K562 (cell line): ENCODE measurements around the gene ACBD6. TPM values are rescaled to one million over a fixed set of nuclear protein-coding genes. Genes with fewer than 3 reads are reported as not detected.

Experiments used
- ATAC-seq: fragments of 200-7000 bp; cut with Tn5 transposase; 3 replicates; pipeline ENCODE4 v1.9.1; 2020; ENCODE audit warnings: moderate library complexity
- BruUV-seq: library from RNA; stranded (reverse); fragments of 400-500 nt; replicated peaks from 2 replicates; lab custom pipeline; 2021; lab: Mats Ljungman, UMichigan
- CTCF ChIA-PET: fragments of 300-600 bp; formaldehyde crosslinking; extraction: SDS; loops from one replicate; lab custom pipeline; 2021; ENCODE audit warnings: low intra/inter-chr PET ratio; lab: Yijun Ruan, JAX
- POLR2A ChIA-PET: fragments of 300-600, 350-650 bp; sonication (Branson Sonifier 250); formaldehyde crosslinking; extraction: SDS; loops from one replicate; lab custom pipeline; 2021; ENCODE audit warnings: antibody characterized with exemption, inconsistent platforms; lab: Yijun Ruan, JAX
- DNase-seq, 4 experiments: peaks; one replicate each; pipeline versions ENCODE4 v3.0.0 to v3.0.0-alpha.2; 2011 to 2018; ENCODE audit warnings: low spot score in 3 of 4, mixed read lengths in 3 of 4; ENCODE audit errors: extremely low read depth in 1 of 4
- FAIRE-seq: peaks from 2 replicates; lab custom pipeline; 2011; peaks lifted over from hg19 to GRCh38; lab: Jason Lieb, UNC
- H2AFZ ChIP-seq: 2 replicates; pipeline ENCODE4 v1.6.0; 2011; ENCODE audit warnings: low read depth, low read length, control low read depth, inconsistent platforms
- H3K27ac ChIP-seq: fragments of 200-600 bp; 3 replicates; pipeline ENCODE4 v1.8.0; 2011; ENCODE audit warnings: low read depth, mild to moderate bottlenecking, control low read depth, inconsistent platforms, low read length, moderate library complexity, mixed read lengths; ENCODE audit errors: extremely low read depth
- H3K27me3 ChIP-seq, 2 experiments: fragments of 300-600 bp in 1 of 2; 2 replicates in 1 of 2; 3 replicates in 1 of 2; pipeline versions ENCODE4 v1.6.0 to v1.8.0; 2011; ENCODE audit warnings: inconsistent platforms in 2 of 2, low read length in 2 of 2, mild to moderate bottlenecking in 1 of 2, mixed read lengths in 1 of 2, moderate library complexity in 1 of 2; ENCODE audit not compliant: control insufficient read depth in 2 of 2, insufficient read depth in 2 of 2
- H3K36me3 ChIP-seq: fragments of 300-600 bp; 3 replicates; pipeline ENCODE4 v1.8.0; 2011; ENCODE audit warnings: mild to moderate bottlenecking, low read length, inconsistent platforms; ENCODE audit not compliant: control insufficient read depth, insufficient read depth
- H3K4me1 ChIP-seq, 2 experiments: fragments of 200-600 bp in 1 of 2; replicated peaks in 1 of 2; 2 replicates in 1 of 2; 3 replicates in 1 of 2; pipeline versions ENCODE4 v1.5.1 to v1.8.0; 2011; ENCODE audit warnings: inconsistent platforms in 2 of 2, low read length in 2 of 2, mild to moderate bottlenecking in 1 of 2, mixed read lengths in 1 of 2, moderate library complexity in 1 of 2; ENCODE audit not compliant: control insufficient read depth in 2 of 2, insufficient read depth in 2 of 2
- H3K4me2 ChIP-seq: 2 replicates; pipeline ENCODE4 v1.6.1; 2011; ENCODE audit warnings: low read length, control low read depth, inconsistent platforms, mixed read lengths; ENCODE audit not compliant: insufficient read depth
- H3K4me3 ChIP-seq: fragments of 200-600 bp; sonication (generic), shearing (Covaris generic); 2 replicates; pipeline ENCODE4 v1.5.1; 2016; ENCODE audit warnings: control low read depth, inconsistent platforms
- H3K79me2 ChIP-seq: fragments of 200-600 bp; 3 replicates; pipeline ENCODE4 v1.8.0; 2011; ENCODE audit warnings: low read length, inconsistent platforms; ENCODE audit not compliant: control insufficient read depth, insufficient read depth
- H3K9ac ChIP-seq, 2 experiments: 2 replicates each; pipeline versions ENCODE4 v1.6.0 to v1.6.1; 2011; ENCODE audit warnings: low read depth in 2 of 2, low read length in 2 of 2, control low read depth in 1 of 2, inconsistent platforms in 1 of 2, mild to moderate bottlenecking in 1 of 2, mixed read lengths in 1 of 2; ENCODE audit not compliant: insufficient read depth in 1 of 2
- H3K9me1 ChIP-seq: one replicate; pipeline ENCODE4 v1.6.0; 2011; ENCODE audit warnings: inconsistent platforms, mild to moderate bottlenecking, low read length, moderate library complexity; ENCODE audit not compliant: control insufficient read depth, insufficient read depth
- H3K9me3 ChIP-seq: replicated peaks from 2 replicates; pipeline ENCODE4 v1.5.1; 2011; ENCODE audit warnings: low read depth, low read length, inconsistent platforms; ENCODE audit not compliant: control insufficient read depth, insufficient read depth
- H4K20me1 ChIP-seq: replicated peaks from 2 replicates; pipeline ENCODE4 v1.6.1; 2011; ENCODE audit warnings: low read length, inconsistent platforms, mixed read lengths; ENCODE audit not compliant: control insufficient read depth, insufficient read depth
- CXXC5 ChIP-seq: fragments of 250-450 bp; sonication (Bioruptor Pico); IDR thresholded peaks from 2 replicates; pipeline ENCODE4 v1.8.0; 2022; ENCODE audit warnings: inconsistent platforms, mild to moderate bottlenecking, moderate library complexity
- KAT2B ChIP-seq: IDR thresholded peaks from one replicate; pipeline ENCODE4 v1.6.1; 2012; ENCODE audit warnings: low read depth, mild to moderate bottlenecking, control low read depth, inconsistent platforms, low read length, moderate library complexity
- MCM2 ChIP-seq: fragments of 450-650 bp; IDR thresholded peaks from 2 replicates; pipeline ENCODE4 v1.6.1; 2017; ENCODE audit warnings: low read depth, mild to moderate bottlenecking
- MCM7 ChIP-seq, 2 experiments: fragments of 450-650 bp; IDR thresholded peaks; 2 replicates each; pipeline ENCODE4 v1.6.1; 2016 to 2018
- MEF2A ChIP-seq: IDR thresholded peaks from 2 replicates; pipeline ENCODE4 v1.6.1; 2011; ENCODE audit warnings: low read depth, mild to moderate bottlenecking, low read length, moderate library complexity; ENCODE audit not compliant: control insufficient read depth
- PRMT5 ChIP-seq: sonication (generic); formaldehyde crosslinking; IDR thresholded peaks from 2 replicates; pipeline ENCODE4 v1.5.0; 2020; ENCODE audit warnings: missing genetic modification reagents
- RCOR1 ChIP-seq, 2 experiments: IDR thresholded peaks; 2 replicates each; pipeline ENCODE4 v1.6.1; 2012; ENCODE audit warnings: low read depth in 2 of 2, low read length in 2 of 2, borderline replicate concordance in 1 of 2, improper control_type of control experiment in 1 of 2
- SPI1 ChIP-seq: IDR thresholded peaks from 2 replicates; pipeline ENCODE4 v1.6.1; 2011; ENCODE audit warnings: low read depth, low read length, control low read depth, borderline replicate concordance
- STAG1 ChIP-seq: sonication (generic); formaldehyde crosslinking; IDR thresholded peaks from 2 replicates; pipeline ENCODE4 v1.5.0; 2020; ENCODE audit warnings: missing genetic modification reagents, borderline replicate concordance
- TEAD2 ChIP-seq: fragments of 450-650 bp; IDR thresholded peaks from 2 replicates; pipeline ENCODE4 v1.6.1; 2016; ENCODE audit warnings: missing genetic modification characterization, control low read depth, missing compliant biosample characterization
- U2AF1 ChIP-seq: fragments of 200-400 bp; formaldehyde crosslinking; optimal IDR thresholded peaks from 2 replicates; pipeline ENCODE3; 2017; ENCODE audit warnings: mild to moderate bottlenecking, low read depth, low read length, moderate library complexity
- ZNF24 ChIP-seq: fragments of 450-650 bp; IDR thresholded peaks from 2 replicates; pipeline ENCODE4 v1.6.1; 2016
- ZNF764 ChIP-seq: fragments of 250-450 bp; sonication (Bioruptor Pico); IDR thresholded peaks from 2 replicates; pipeline ENCODE4 v1.4.0; 2020; ENCODE audit warnings: low read depth, mild to moderate bottlenecking, moderate library complexity
- ZNF785 ChIP-seq: fragments of 250-450 bp; sonication (Bioruptor Pico); IDR thresholded peaks from 2 replicates; pipeline ENCODE4 v1.4.0; 2020; ENCODE audit warnings: mild to moderate bottlenecking
- WGBS: fragments of 100-300 bp; shearing (Covaris generic); methylation state at CpG from one replicate; pipeline ENCODE4 v1.1.6; 2016; ENCODE audit warnings: low coverage, mixed read lengths; ENCODE audit not compliant: insufficient coverage; ENCODE audit errors: missing lambda C conversion rate; 5-methylcytosine and 5-hydroxymethylcytosine counted together
- in situ Hi-C: fragments of 300-500 bp; cut with MboI; formaldehyde crosslinking; loops from 4 replicates; pipeline ENCODE4 v1.15.0; 2018; ENCODE audit warnings: inconsistent platforms, mixed read lengths
- intact Hi-C: fragments of 100-400 bp; cut with micrococcal nuclease; formaldehyde crosslinking; loops from 2 replicates; pipeline ENCODE4 v1.14.2; 2022
- polyA plus RNA-seq, 8 experiments: library from polyadenylated mRNA; depleted of rRNA in 4 of 8; stranded (reverse) in 5 of 8; unstranded in 3 of 8; fragments of >200 nt; fragmentation: Nextera tagmentation in 2 of 8; fragmentation: Illumina TruSeq in 1 of 8; extraction: Ambion mirVana in 2 of 8; extraction: Trizol in 1 of 8; gene quantifications; 2 replicates each; pipeline versions ENCODE4 v1.2.1 to v1.2.3, GENCODE V29; 2011 to 2014; ENCODE audit warnings: inconsistent platforms in 1 of 8, missing spikeins in 1 of 8
- total RNA-seq, 7 experiments: library from RNA; depleted of rRNA in 6 of 7; stranded (reverse); fragments of >200 nt in 6 of 7; fragmentation: Illumina TruSeq in 2 of 7; extraction: Trizol in 2 of 7; gene quantifications; 2 replicates each; pipeline versions ENCODE4 v1.2.1 to v1.2.3, GENCODE V29; 2011 to 2021; ENCODE audit warnings: low replicate concordance in 1 of 7
- TF ChIP-seq, protein P1 (sequence below), 2 experiments: fragments of 200-800 bp in 1 of 2; sonication (Bioruptor generic) in 1 of 2; sonication (generic) in 1 of 2; formaldehyde crosslinking in 1 of 2; IDR thresholded peaks in 1 of 2; conservative IDR thresholded peaks in 1 of 2; 2 replicates each; pipeline versions ENCODE4 v1.5.0 to v1.6.1; 2016 to 2020; ENCODE audit warnings: missing compliant biosample characterization in 1 of 2, missing genetic modification characterization in 1 of 2, missing genetic modification reagents in 1 of 2
- TF ChIP-seq, protein P2 (sequence below): sonication (generic); formaldehyde crosslinking; IDR thresholded peaks from 2 replicates; pipeline ENCODE4 v1.8.0; 2022; ENCODE audit warnings: mild to moderate bottlenecking, missing genetic modification reagents
- TF ChIP-seq, protein P3 (sequence below): fragments of 450-650 bp; formaldehyde crosslinking; IDR thresholded peaks from 2 replicates; pipeline ENCODE4 v1.4.0; 2020; ENCODE audit warnings: mild to moderate bottlenecking, mixed read lengths

ACBD6 gene
- total and polyA plus RNA-seq, 9 of the 15 experiments (the other 6 are each of a cell fraction or from before 2014, with no cell fraction given): 16.9 to 107 (median 77.7) TPM

DNA sequence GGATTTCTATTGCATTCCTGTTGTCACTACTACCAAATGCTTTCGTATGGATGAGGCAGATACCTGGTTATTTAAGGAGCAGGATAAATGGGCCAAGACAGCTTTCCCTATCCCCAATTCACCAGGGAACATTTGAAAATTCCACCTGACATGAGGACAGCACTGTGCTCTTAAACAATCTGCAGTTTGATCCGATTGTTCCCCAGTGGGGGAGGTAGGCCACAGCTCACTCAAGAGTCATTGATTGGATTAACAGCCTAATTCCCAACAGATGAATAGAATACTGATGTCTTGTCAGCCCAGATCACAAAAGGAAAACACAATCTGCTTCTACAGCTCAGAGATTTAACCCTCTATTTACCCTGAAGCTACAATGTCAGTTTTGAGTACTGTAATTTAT is 148.4 kb downstream of the ACBD6 start:
- Histone ChIP-seq H3K27ac (no peak overlapping the region), H3K4me3 (no peak overlapping the region), H3K9me1 (no peaks in the 10 kb centered on the region), H3K79me2 (no peaks in the 10 kb centered on the region), H3K4me2 (no peak overlapping the region), H3K9ac (no peak overlapping the region), H2AFZ (no peak overlapping the region), H3K9me3 (no peaks in the 10 kb centered on the region), H3K36me3 (no peaks in the 10 kb centered on the region), H3K4me1 (no peaks in the 10 kb centered on the region), H3K27me3 (no peaks in the 10 kb centered on the region), H4K20me1 (no peaks in the 10 kb centered on the region)
- ChIA-PET POLR2A (interaction anchor here (0.8 to 1.2 kb wide), 2 partner anchors 9 to 21 kb away, joined by 3 read pairs; no protein-coding TSS in a partner anchor), CTCF (no interaction called here)
- FAIRE-seq (peak; percentile 46), DNase-seq (no peak), ATAC-seq (no peak)
- intact Hi-C loops: loop anchor here (5.0 kb wide), 1 partner anchor 167 kb away; no protein-coding TSS in a partner anchor
- TF ChIP-seq MEF2A (no peak), SPI1 (no peak), MCM2 (no peak), MCM7 (IDR thresholded peaks at IDR 0.05) (no peak), ZNF764 (CRISPR knock-in tag) (no peak), RCOR1 (IDR thresholded peaks at IDR 0.05; ENCODE audit: borderline replicate concordance in 1 of 2, low read depth in 2 of 2, low read length in 2 of 2) (no peak), TEAD2 (tag) (no peak), CXXC5 (no peak), ZNF785 (CRISPR knock-in tag) (no peak), KAT2B (no peak), U2AF1 (no peak), ZNF24 (no peak), STAG1 (CRISPR knock-in tag) (no peak), PRMT5 (CRISPR knock-in tag) (no peak)
- TF ChIP-seq, protein P1, sequence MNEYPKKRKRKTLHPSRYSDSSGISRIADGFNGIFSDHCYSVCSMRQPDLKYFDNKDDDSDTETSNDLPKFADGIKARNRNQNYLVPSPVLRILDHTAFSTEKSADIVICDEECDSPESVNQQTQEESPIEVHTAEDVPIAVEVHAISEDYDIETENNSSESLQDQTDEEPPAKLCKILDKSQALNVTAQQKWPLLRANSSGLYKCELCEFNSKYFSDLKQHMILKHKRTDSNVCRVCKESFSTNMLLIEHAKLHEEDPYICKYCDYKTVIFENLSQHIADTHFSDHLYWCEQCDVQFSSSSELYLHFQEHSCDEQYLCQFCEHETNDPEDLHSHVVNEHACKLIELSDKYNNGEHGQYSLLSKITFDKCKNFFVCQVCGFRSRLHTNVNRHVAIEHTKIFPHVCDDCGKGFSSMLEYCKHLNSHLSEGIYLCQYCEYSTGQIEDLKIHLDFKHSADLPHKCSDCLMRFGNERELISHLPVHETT (CRISPR knock-in tag; conservative IDR thresholded peaks at IDR 0.05 in 1 of 2, IDR thresholded peaks at IDR 0.05 in 1 of 2): no peak
- TF ChIP-seq, protein P2, sequence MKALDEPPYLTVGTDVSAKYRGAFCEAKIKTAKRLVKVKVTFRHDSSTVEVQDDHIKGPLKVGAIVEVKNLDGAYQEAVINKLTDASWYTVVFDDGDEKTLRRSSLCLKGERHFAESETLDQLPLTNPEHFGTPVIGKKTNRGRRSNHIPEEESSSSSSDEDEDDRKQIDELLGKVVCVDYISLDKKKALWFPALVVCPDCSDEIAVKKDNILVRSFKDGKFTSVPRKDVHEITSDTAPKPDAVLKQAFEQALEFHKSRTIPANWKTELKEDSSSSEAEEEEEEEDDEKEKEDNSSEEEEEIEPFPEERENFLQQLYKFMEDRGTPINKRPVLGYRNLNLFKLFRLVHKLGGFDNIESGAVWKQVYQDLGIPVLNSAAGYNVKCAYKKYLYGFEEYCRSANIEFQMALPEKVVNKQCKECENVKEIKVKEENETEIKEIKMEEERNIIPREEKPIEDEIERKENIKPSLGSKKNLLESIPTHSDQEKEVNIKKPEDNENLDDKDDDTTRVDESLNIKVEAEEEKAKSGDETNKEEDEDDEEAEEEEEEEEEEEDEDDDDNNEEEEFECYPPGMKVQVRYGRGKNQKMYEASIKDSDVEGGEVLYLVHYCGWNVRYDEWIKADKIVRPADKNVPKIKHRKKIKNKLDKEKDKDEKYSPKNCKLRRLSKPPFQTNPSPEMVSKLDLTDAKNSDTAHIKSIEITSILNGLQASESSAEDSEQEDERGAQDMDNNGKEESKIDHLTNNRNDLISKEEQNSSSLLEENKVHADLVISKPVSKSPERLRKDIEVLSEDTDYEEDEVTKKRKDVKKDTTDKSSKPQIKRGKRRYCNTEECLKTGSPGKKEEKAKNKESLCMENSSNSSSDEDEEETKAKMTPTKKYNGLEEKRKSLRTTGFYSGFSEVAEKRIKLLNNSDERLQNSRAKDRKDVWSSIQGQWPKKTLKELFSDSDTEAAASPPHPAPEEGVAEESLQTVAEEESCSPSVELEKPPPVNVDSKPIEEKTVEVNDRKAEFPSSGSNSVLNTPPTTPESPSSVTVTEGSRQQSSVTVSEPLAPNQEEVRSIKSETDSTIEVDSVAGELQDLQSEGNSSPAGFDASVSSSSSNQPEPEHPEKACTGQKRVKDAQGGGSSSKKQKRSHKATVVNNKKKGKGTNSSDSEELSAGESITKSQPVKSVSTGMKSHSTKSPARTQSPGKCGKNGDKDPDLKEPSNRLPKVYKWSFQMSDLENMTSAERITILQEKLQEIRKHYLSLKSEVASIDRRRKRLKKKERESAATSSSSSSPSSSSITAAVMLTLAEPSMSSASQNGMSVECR (CRISPR knock-in tag): no peak
- TF ChIP-seq, protein P3, sequence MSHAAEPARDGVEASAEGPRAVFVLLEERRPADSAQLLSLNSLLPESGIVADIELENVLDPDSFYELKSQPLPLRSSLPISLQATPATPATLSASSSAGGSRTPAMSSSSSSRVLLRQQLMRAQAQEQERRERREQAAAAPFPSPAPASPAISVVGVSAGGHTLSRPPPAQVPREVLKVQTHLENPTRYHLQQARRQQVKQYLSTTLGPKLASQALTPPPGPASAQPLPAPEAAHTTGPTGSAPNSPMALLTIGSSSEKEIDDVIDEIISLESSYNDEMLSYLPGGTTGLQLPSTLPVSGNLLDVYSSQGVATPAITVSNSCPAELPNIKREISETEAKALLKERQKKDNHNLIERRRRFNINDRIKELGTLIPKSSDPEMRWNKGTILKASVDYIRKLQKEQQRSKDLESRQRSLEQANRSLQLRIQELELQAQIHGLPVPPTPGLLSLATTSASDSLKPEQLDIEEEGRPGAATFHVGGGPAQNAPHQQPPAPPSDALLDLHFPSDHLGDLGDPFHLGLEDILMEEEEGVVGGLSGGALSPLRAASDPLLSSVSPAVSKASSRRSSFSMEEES (CRISPR knock-in tag): no peak
- BruUV-seq: no TSS peak
- in situ Hi-C loops: no loop called here
- WGBS: 93% methylated on average over 2 of the region's 2 CpGs
